ENCODE data around the gene ABCA13.

ABCA13 gene

DNA sequence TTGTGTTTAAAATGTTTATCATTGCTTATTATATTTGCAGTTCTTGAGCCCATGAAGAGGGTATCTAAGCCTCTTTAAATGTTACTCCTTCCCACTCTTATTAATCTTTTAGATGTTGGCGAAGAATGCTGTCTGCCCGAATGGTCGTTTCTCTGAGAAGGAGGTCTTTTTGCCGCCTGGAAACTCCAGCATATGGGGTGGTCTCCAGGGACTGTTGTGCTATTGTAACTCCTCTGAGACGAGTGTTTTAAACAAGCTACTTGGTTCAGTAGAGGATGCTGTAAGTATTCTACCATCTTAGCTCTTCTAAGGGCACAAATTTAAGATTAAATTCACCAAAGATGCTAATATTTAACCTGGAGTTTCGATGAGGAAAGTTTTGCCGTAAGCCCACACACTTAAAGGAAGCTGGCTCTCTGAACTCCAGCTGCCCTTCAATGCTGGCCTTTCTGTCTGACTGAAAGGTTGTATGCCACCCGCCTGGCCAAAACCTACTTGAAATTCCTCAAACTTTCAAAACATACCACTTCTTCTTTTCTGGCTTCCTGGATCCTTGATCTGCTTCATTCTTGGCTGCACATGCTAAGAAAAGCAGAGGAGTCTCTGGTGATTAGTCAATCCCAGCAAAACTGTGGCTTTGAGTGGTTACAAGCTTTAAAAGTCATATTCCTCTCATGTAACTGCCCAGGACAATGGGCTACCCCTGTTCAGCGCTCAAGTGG, 74.7 kb downstream of the ABCA13 start:
- Mint-ChIP-seq H3K4me1 (ENCODE audit: low read depth) (no peaks in the 10 kb centered on the region), H3K4me3 (no peak overlapping the region), H3K27ac (no peak overlapping the region), H3K27me3 (peaks cover 5% of the 10 kb centered on the region), H3K9me3 (ENCODE audit: low read depth) (no peaks in the 10 kb centered on the region), H3K36me3 (no peaks in the 10 kb centered on the region)

- Mint-ChIP-seq H3K36me3 (no peaks in the 10 kb centered on the region), H3K9me3 (ENCODE audit: low read depth) (no peaks in the 10 kb centered on the region), H3K27me3 (peaks cover 3% of the 10 kb centered on the region), H3K4me3 (no peak overlapping the region), H3K4me1 (ENCODE audit: low read depth) (no peaks in the 10 kb centered on the region), H3K27ac (no peak overlapping the region)
Measured at GRCh38 chr7:48249166-48249565, 77.9 kb downstream of the ABCA13 start.

DNA sequence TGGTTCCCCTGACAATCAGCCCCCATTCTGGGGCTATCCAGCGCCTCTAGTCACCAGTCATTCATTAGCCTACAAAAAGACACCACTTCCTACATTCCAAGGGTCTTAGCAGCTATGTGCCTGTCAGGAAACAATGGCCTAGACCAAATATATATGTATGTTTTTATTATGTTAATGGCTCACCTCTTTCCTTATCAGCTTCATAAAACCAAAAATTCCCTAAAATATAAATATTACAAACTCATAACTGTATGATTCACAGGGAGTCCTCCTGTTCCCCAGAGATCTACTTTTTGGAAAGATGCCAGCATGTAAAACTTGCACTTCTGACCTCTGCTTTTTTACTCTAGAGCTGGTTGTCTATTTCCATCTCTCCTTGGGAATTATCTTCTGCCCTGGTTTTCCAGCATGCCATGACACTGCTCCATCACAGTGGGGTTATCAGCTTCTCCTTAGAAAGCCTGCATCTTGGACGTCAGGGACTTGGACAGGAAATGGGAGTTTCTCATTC, 79.2 kb downstream of the ABCA13 start:
- no peaks in the 10 kb centered on the region for H3K4me1 Mint-ChIP-seq (ENCODE audit: low read depth)
- H3K36me3 Mint-ChIP-seq = no peaks in the 10 kb centered on the region
- no peak overlapping the region for H3K27ac Mint-ChIP-seq
- H3K9me3 Mint-ChIP-seq (ENCODE audit: low read depth) = no peaks in the 10 kb centered on the region
- H3K4me3 Mint-ChIP-seq = no peak overlapping the region
- peaks cover 3% of the 10 kb centered on the region for H3K27me3 Mint-ChIP-seq

GRCh38 chr7:48251766-48252165, 80.5 kb downstream of the ABCA13 start:
- Mint-ChIP-seq H3K9me3 (ENCODE audit: low read depth) (no peaks in the 10 kb centered on the region), H3K27ac (no peak overlapping the region), H3K27me3 (peaks cover 3% of the 10 kb centered on the region), H3K4me3 (no peak overlapping the region), H3K4me1 (ENCODE audit: low read depth) (no peaks in the 10 kb centered on the region), H3K36me3 (no peaks in the 10 kb centered on the region)

DNA sequence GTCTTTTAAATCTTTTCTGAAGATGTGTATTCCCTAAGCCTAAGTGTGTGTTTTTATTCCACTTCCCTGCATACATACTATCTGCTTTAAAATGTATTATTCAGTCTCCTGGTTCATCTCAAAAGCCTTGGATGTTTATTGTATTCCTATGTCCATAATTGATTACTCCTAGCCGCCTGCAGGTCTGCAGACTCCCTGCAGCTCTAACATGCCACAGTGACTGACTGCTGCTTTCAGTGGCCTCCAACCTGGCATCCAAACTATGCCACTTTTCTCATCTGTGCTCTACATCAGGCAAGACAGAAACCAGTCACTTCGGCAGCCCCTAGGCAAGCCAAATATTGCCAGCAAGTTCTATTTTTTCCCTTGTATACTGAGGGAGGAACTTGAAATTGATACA, 81.7 kb downstream of the ABCA13 start:
- Mint-ChIP-seq H3K9me3 (ENCODE audit: low read depth) (no peaks in the 10 kb centered on the region), H3K4me1 (ENCODE audit: low read depth) (no peaks in the 10 kb centered on the region), H3K4me3 (no peak overlapping the region), H3K27me3 (peaks cover 2% of the 10 kb centered on the region), H3K36me3 (no peaks in the 10 kb centered on the region), H3K27ac (no peak overlapping the region)

DNA sequence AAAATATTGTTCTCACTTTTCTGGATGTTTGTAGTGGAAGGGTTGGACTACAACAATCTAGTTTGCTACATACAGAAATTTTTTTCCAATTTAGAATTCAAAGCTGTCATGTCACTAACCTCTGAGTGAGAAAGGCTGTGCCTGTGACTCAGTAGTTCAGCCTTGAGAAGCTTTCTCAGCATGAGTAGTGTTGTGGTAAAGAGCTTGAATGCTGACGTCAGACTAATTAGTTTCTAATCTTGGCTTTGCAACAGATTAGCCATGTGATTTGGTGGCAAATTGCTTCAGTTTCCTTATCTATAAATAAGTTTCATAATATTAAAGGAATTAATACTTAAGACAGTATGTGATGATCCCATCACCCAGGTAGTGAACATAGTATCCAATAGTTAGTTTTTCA, 83.8 kb downstream of the ABCA13 start:
- H3K4me3 Mint-ChIP-seq = no peak overlapping the region
- peaks cover 2% of the 10 kb centered on the region for H3K27me3 Mint-ChIP-seq
- no peaks in the 10 kb centered on the region for H3K9me3 Mint-ChIP-seq (ENCODE audit: low read depth)
- H3K27ac Mint-ChIP-seq = no peak overlapping the region
- H3K4me1 Mint-ChIP-seq (ENCODE audit: low read depth) = no peaks in the 10 kb centered on the region
- H3K36me3 Mint-ChIP-seq = no peaks in the 10 kb centered on the region

DNA sequence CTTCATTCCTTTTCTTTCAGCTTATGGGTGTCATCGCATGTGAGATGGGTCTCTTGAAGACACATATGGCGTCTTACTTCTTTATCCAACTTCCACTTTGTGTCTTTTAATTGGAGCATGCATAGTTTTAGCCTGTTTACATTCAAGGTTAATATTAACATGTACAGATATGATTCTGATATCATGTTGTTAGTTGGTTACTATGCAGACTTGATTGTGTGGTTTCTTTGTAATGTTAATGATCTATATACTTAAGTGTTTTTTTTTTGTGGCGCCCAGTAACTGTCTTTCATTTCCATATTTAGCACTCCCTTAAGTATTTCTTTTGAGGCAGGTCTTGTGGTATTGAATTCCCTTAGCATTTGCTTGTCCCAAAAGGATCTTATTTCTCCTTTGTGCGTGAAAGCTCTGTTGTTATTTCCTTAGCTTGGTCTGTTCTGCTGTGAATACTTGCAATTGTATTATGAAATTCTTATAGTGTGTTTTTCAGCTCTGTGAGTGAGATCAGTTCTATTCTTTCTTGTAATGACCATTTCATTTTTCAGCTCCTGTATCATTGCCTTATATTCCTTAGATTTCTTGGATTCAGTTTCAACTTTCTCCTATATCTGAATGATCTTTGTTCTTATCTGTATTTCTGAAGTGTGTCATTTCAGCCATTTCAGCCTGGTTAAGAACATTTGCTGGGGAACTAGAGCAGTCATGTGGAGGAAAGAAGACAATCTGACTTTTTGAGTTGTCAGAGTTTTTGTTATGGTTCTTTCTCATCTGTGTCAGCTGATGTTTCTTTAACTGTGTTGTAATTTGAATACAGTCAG, 88.4 kb downstream of the ABCA13 start:
- H3K27ac Mint-ChIP-seq = no peak overlapping the region
- H3K36me3 Mint-ChIP-seq = no peaks in the 10 kb centered on the region
- H3K9me3 Mint-ChIP-seq (ENCODE audit: low read depth) = no peaks in the 10 kb centered on the region
- peaks cover 5% of the 10 kb centered on the region for H3K27me3 Mint-ChIP-seq
- no peaks in the 10 kb centered on the region for H3K4me1 Mint-ChIP-seq (ENCODE audit: low read depth)
- H3K4me3 Mint-ChIP-seq = no peak overlapping the region

GRCh38 chr7:48261696-48262095, 90.4 kb downstream of the ABCA13 start:
- H3K9me3 Mint-ChIP-seq (ENCODE audit: low read depth) = no peaks in the 10 kb centered on the region
- no peaks in the 10 kb centered on the region for H3K36me3 Mint-ChIP-seq
- H3K27me3 Mint-ChIP-seq = peaks cover 7% of the 10 kb centered on the region
- H3K4me1 Mint-ChIP-seq (ENCODE audit: low read depth) = no peaks in the 10 kb centered on the region
- no peak overlapping the region for H3K4me3 Mint-ChIP-seq
- H3K27ac Mint-ChIP-seq = no peak overlapping the region

- Mint-ChIP-seq H3K9me3 (ENCODE audit: low read depth) (no peaks in the 10 kb centered on the region), H3K4me3 (no peak overlapping the region), H3K27me3 (peaks cover 4% of the 10 kb centered on the region), H3K27ac (no peak overlapping the region), H3K4me1 (ENCODE audit: low read depth) (no peaks in the 10 kb centered on the region), H3K36me3 (no peaks in the 10 kb centered on the region)
Measured at GRCh38 chr7:48262606-48263310, 91.5 kb downstream of the ABCA13 start.

DNA sequence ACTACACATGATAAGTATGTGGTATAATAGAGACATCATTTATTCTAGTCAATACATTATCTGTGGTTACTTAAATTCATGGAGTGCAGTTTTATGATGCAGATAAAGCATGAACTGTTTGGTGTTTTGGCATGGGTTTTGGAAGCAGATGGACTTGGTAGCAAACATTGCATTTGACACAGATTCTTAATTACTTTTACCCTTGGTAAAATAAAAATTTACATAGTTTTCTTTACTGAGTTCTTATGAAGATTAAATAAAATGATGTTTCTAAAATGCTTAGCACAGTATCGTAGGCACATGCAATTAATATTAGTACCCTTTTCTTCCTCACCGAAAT, 92.0 kb downstream of the ABCA13 start:
- Mint-ChIP-seq H3K27me3 (peaks cover 4% of the 10 kb centered on the region), H3K36me3 (no peaks in the 10 kb centered on the region), H3K4me1 (ENCODE audit: low read depth) (no peaks in the 10 kb centered on the region), H3K27ac (no peak overlapping the region), H3K4me3 (no peak overlapping the region), H3K9me3 (ENCODE audit: low read depth) (no peaks in the 10 kb centered on the region)

- no peaks in the 10 kb centered on the region for H3K9me3 Mint-ChIP-seq (ENCODE audit: low read depth)
- H3K36me3 Mint-ChIP-seq = no peaks in the 10 kb centered on the region
- no peak overlapping the region for H3K27ac Mint-ChIP-seq
Measured at GRCh38 chr7:48269066-48269465, 97.8 kb downstream of the ABCA13 start.

GRCh38 chr7:48274662-48275061, 103.4 kb downstream of the ABCA13 start:
- H3K36me3 Mint-ChIP-seq = no peaks in the 10 kb centered on the region
- H3K27ac Mint-ChIP-seq = no peak overlapping the region
- H3K9me3 Mint-ChIP-seq (ENCODE audit: low read depth) = no peaks in the 10 kb centered on the region
- no peaks in the 10 kb centered on the region for H3K27me3 Mint-ChIP-seq
- no peaks in the 10 kb centered on the region for H3K4me1 Mint-ChIP-seq (ENCODE audit: low read depth)
- no peak overlapping the region for H3K4me3 Mint-ChIP-seq

More at GRCh38 chr7:48269066-48269465, 97.8 kb downstream of the ABCA13 start:
- peaks cover 2% of the 10 kb centered on the region for H3K27me3 Mint-ChIP-seq
- H3K4me3 Mint-ChIP-seq = no peak overlapping the region
- no peaks in the 10 kb centered on the region for H3K4me1 Mint-ChIP-seq (ENCODE audit: low read depth)

DNA sequence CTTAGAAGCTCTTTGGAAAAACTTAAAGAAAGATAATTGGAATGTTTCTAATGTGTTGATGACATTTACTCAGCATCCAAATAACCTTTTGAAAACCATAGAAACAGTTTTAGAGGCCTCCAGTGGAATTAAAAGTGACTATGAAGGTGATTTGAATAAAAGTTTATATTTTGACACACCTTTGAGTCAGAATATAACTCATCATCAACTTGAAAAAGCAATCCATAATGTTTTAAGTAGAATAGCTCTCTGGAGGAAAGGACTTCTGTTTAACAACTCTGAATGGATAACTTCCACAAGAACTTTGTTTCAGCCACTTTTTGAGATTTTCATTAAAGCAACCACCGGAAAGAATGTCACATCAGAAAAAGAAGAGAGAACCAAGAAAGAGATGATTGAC, 108.2 kb downstream of the ABCA13 start:
- no peaks in the 10 kb centered on the region for H3K9me3 Mint-ChIP-seq (ENCODE audit: low read depth)
- no peaks in the 10 kb centered on the region for H3K4me1 Mint-ChIP-seq (ENCODE audit: low read depth)
- no peak overlapping the region for H3K27ac Mint-ChIP-seq
- no peak overlapping the region for H3K4me3 Mint-ChIP-seq
- H3K27me3 Mint-ChIP-seq = peaks cover 9% of the 10 kb centered on the region
- H3K36me3 Mint-ChIP-seq = no peaks in the 10 kb centered on the region

- Mint-ChIP-seq H3K4me1 (ENCODE audit: low read depth) (no peaks in the 10 kb centered on the region), H3K9me3 (ENCODE audit: low read depth) (no peaks in the 10 kb centered on the region), H3K27ac (no peak overlapping the region), H3K36me3 (no peaks in the 10 kb centered on the region), H3K27me3 (peaks cover 9% of the 10 kb centered on the region), H3K4me3 (no peak overlapping the region)
Measured at GRCh38 chr7:48280100-48280499, 108.8 kb downstream of the ABCA13 start.

DNA sequence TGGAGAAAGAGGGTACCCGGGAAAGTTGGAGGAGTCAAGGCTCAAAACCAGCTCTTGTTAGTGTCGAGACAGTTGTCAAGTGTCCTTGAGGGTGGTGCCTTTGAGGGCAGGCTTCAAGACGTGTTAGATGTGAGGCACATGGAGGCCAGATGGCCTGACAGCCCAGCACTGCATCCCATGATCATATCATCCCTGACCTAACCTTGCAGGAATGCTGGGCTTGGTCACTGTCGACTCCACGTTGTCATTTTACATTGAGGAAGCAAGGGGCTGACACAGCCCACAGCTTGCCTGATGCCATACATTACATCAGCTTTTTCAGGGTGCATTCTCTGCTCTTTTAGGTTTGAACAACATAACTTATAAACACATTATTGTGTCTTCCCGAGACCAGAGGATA, 114.1 kb downstream of the ABCA13 start:
- no peak overlapping the region for H3K27ac Mint-ChIP-seq
- H3K36me3 Mint-ChIP-seq = no peaks in the 10 kb centered on the region
- H3K4me1 Mint-ChIP-seq (ENCODE audit: low read depth) = no peaks in the 10 kb centered on the region
- no peak overlapping the region for H3K4me3 Mint-ChIP-seq
- H3K27me3 Mint-ChIP-seq = peaks cover 9% of the 10 kb centered on the region
- no peaks in the 10 kb centered on the region for H3K9me3 Mint-ChIP-seq (ENCODE audit: low read depth)
